Activated CD4-positive, CD25-positive, alpha-beta regulatory T cell treated with anti-CD3 and anti-CD28 coated beads, Interleukin-2, amount 50 U/mL, for 72 hours (primary cell): ENCODE data around the gene SLC35A4.

Experiments
- DNase-seq: peaks from one replicate; pipeline ENCODE4 v3.0.0; 2021

SLC35A4 gene, protein sequence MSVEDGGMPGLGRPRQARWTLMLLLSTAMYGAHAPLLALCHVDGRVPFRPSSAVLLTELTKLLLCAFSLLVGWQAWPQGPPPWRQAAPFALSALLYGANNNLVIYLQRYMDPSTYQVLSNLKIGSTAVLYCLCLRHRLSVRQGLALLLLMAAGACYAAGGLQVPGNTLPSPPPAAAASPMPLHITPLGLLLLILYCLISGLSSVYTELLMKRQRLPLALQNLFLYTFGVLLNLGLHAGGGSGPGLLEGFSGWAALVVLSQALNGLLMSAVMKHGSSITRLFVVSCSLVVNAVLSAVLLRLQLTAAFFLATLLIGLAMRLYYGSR

DNA sequence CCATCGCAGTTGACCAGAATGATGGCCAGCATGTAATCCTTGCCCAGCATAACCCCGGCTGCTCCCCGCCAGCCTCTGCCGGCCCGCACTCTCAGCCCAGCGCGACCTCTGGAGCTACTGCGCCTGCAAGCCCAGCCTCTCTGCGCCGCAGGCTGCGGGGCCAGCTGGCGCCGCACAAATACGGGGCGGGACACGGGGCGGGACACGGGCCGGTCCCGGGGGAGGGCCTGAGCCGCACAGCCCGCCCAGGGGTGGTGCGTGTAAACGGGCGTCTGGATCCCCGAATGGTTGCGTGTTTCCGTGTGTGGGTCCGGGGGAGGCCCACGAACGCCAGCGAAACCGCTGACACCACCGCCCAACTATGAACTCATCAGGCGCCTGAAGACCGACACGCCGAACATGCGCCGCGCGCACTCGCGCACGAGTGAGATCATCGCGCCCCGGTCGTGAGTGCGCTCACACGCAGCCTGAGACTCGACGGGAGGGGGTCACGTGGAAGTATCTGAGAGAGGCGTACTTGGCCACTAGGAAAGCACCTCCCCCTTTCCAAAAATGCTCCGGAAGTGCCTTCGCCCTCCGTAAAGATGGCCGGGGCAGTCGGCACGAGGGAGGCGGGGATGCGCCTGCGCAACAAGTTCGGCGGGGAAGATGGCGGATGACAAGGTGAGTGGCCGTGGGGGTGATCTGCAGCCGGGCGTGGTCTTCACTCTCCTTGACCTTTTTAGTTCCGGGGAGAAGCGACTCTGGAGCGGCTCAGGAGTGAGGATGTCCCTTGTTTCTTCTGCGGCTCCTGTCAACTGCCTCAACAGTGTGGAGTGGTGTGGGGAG, at the start of gene SLC35A4, which contains the start of gene APBB3:
Gene SLC35A4, plus strand, starts transcription at position 633 of the 828 bp plus-strand sequence. CDS start 2,342 bp downstream, outside the sequence.
Gene APBB3, minus strand, starts transcription at position 403 of the 828 bp plus-strand sequence. Its CDS starts 353 bp downstream, at position 50.
- peak; percentile 95 for DNase-seq

DNA sequence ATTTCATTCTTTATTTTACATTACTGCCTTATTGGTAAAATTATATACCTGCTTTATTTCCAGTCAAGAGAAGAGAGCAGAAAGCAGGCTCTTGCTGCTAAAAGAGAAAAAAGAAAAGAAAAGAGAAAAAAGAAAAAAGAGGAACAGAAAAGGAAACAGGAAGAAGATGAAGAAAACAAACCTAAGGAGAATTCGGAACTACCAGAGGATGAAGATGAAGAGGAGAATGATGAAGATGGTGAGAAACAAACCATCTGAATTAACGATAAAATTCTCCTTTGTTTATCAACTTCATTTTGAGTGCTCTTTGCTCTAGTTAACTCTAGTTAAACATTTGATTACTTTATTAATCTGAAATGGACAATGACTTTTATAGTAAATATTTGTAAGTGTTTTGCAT, 40.6 kb upstream of the SLC35A4 start:
- no peak for DNase-seq

DNA sequence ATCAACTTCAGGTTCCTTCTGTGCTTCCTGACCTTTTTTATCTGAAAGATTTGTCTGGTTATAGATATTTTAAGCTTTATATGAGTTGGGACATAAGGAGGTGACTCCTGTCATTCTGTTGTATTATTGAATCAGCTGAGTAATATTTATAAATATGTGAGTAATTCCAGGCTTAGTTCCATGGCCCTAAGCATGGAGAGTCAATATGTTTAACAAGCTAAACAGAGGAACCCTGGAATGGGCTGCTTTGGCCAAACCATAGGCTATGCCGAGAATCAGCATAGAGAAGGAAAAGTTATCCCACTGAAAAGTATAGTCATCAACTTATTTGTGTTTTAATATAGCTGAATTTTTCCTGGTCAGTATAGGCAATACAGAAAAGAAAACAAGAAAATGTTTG, 24.4 kb upstream of the SLC35A4 start:
- no peak for DNase-seq

DNA sequence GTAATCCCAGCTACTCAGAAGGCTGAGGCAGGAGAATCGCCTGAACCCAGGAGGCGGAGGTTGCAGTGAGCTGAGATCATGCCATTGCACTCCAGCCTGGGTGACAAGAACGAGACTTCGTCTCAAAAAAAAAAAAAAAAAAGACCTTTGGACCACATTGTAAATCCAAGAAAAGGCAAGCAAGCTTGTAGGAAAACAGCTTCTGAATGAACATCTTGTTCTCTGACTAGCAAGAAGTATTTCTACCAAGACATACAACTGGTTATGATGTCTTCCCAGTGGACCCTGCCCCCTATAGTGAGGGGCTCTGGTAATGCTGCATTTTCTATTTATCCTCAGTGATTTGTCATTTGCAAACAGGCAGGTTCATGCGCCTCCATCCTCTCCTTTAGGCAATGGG, 21.7 kb upstream of the SLC35A4 start:
- no peak for DNase-seq

DNA sequence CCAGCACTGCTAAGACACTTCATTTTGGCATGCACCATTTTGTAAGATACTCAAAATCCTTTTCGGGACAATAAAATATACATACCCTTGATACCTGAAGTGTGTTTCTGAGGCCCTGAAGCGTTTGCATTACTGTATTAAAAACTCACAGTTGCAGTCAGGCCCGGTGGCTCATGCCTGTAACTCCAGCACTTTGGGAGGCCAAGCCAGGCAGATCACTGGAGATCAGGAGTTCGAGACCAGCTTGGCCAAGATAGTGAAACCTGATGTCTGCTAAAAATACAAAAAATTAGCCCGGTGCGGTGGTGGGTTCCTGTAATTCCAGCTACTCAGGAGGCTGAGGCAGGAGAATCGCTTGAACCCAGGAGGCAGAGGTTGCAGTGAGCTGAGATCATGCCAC, 19.6 kb upstream of the SLC35A4 start:
- DNase-seq = no peak

DNA sequence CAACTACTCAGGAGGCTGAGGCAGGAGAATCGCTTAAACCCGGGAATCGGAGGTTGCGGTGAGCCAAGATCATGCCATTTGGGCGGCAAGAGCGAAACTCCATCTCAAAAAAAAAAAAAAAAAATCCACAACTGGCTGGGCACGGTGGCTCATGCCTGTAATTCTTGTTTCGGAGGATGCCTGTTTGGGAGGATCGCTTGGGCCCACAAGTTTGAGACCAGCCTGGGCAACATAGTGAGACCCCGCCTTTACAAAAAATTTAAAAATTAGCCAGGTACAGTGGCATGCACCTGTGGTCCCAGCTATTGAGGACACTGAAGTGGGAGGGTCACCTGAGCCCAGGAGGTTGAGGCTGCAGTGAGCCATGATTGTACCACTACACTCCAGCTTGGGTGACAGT, 19.0 kb upstream of the SLC35A4 start:
- DNase-seq = no peak

DNA sequence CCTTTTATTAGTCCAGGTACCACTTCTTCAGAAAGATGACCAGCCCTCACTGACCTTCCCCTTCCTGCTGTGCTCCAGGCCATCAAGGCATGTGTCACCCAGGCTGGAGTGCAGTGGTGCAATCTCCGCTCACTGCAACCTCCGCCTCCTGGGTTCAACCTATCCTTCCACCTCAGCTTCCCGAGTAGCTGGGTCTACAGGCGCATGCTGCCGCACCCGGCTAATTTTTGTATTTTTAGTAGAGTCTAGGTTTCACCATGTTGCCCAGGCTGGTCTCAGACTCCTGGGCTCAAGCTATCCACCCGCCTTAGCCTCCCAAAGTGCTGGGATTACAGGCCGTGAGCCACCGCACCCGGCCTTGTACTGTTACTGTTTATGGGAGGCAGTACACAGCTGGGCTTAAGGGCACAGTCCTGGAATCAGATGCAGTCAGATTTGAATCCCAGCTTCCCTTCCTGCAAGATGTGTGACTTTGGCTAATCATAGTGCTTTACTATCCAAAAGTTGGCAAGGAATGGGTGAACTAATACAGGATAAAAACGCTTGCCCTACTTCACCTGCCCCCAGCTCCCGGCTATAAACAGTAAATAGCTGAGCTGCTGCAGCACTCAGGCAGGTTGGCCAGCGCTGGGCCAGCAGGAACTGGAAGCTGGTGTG, 17.6 kb upstream of the SLC35A4 start:
- no peak for DNase-seq

DNA sequence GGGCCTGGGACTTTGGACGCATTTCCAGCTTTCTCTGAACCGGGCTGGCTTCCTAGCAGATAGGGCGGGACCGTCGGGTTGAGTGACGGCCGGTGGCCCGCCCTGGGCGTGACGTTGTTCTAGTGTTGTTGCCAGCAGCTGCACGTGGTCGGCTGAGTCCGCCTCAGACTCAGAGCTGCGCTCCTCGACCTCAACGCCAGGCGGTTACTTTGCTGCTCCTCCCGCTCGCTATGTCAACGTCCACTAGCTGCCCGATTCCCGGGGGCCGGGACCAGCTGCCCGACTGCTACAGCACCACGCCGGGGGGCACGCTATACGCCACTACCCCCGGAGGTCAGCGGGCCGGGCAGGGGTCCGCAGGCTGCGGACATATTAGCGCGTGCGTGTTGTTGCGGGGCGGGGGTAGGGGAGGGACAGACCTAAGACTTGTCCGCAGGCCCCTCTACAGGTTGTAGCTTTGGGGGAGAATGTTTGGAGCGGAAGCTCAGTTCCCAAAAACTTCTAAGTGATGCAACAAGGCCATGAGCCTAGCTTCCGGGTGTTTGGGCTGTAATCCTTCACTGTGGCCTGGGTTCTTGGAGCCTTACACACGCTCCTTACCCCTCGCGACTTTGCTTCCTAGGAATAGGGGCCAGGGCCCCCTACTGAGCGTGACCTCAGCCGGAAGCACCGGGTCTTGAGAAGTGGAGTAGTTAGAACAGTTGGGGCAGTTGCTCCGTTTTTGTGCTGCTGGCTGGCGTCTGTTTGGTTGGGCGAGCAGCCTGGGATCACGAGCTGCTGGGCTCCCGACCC, 16.9 kb upstream of the SLC35A4 start, which contains the start of gene EIF4EBP3:
Gene EIF4EBP3, plus strand, starts transcription at position 155 of the 792 bp plus-strand sequence. Its CDS starts 76 bp downstream, at position 231.
- DNase-seq = peak; percentile 85

DNA sequence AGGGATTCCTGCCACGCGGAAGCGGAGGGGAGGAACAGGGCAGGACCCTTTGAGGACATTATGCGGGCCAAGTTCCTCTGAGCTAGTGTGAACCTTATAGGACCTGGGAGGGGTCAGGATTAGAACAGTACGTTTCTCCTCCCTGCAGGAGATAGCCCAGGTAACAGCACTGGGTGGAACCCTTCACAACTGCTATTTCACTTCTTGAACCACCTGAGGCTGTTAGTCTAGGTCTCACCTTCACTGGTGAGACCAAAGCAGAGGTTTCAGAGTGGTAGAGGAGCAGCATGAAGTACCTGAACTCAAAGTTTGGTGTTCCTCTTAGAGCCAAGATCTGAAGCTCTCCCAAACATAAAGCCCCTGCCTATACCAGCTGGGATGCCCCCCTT, 16.3 kb upstream of the SLC35A4 start:
- DNase-seq = no peak

DNA sequence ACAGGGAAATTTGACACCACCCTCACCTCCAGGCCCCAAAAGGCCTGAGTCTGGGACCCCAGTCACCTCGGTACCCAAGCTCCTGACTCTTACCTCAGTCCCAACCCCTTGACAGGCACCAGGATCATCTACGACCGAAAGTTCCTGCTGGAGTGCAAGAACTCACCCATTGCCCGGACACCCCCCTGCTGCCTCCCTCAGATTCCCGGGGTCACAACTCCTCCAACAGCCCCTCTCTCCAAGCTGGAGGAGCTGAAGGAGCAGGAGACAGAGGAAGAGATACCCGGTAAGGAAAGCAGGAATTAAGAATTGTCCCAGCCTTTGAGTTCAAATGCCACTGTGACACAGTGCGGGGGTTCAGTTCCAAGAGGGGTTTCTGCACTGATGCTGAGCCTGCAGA, 15.8 kb upstream of the SLC35A4 start:
- no peak for DNase-seq

DNA sequence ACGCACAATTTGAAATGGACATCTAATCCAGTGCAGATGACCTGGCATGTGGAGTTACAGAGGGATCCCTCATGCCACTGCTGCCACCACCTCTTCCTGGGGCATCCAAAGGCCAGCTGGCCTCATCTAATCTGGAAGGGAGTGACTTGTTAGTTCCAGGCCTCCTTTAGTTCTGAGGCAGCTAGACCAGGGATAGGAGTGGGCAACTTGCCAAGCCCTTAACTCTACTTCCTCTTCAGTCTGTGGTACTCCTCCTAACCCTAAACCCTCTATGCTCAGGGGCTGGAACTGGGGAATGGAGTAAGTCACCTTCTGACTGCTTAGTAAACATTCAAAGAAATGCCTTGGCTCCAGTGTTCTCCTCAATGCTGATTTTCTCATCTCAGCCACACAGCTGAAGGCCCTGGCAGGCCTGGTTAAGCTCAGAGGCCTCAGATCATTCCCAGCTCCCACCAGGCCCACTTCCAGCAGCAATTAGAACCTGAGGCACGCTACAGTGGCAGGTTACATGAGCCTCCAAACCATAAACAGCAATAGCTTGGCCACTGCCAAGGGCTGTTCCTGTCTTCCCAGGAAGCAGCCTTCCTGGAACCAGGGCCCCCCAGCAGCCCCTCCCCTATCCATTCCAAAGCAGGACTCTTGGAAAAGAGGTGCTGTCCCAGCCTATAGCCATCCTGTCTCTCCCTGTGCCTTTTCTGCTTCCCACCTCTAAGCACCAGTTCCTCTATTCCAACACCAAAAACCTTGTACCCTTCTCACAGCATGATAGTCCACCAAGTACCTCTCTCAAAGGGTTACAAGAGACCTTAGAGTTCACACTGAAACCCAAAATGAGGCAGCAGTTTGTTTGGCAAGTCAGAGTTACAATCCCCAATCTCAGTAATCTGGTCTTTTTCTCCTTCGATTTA, 15.1 kb upstream of the SLC35A4 start:
- no peak for DNase-seq

DNA sequence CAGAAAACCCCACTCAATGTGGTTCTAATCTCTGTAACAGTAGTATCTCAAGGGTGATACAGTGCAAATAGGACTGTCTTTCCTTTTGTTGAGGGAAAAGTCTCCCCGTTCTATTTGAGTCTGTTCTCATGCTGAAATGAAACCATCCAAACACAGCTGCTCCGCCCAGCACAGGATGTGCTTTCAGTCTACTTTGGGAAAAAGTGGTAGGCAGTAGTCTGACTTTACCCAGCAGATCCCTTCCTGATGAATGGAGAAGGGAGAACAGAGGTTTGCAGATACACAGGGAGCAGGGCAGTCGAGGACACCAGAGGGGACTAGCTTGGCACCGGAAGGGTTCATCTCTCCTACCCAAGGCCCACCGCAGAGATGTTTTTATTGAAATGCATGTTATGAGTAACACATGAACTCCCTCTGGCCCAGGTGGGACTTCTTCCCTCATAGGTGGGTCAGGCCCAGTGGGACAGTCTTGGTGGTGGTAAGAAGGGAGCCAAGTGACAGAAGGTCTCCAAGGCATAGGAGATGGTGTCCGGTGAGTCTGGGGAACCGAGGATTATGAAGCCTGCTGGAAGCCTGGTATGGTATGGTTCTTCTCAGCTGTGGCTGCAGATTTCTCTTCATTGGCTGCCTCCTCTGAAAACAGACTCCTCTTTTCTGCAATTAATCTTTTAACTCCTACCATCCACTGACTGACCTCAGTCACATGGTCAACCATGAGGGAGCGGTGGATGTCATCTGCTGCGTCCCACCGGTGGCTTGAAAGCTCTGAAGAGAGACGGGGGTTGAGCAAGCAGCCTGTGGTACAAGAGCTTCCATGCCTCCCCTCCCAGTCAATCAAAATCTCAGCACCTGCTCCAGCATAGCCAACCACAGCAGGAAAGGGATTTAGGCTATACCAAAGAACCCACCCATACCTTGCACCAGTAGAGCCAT, 14.2 kb upstream of the SLC35A4 start:
- DNase-seq = no peak

DNA sequence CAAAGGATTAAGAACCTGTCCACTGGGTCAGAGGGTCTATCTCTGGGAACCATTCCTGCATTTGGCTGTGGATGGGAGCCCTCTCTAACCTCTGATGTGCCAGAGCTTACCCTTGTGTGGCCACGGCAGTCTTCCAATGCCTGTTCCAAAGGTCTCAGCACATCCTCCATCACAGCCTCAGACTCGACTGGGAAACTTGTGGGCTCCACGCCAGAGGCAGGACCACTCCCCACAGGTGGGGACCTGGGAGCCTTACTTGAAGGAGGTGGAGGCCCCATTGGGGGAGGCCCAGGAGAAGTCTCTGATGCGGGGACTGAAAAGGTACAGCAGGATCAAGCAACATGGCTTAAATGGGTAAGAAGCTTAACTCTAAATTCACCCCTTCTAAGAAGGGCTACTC, 12.8 kb upstream of the SLC35A4 start:
- DNase-seq = no peak

DNA sequence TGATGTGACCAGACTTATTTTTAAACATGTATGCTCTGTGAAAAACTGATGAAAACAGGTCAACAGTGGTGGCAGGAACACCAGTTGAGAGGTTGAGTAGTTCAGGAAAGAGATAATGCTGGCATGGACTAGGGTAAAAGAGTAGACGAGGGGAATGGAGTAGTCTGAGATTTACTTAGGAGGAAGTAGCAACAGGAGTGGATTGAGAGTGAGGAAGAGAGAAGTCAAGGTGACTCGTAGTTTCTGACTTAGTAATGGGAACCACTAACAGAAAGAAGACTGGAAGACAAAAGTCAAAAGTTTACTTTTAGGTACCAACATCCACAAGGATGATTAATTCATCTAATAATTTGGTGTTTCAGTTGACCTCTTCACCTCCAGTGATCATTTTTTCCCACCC, 11.0 kb upstream of the SLC35A4 start:
- no peak for DNase-seq

DNA sequence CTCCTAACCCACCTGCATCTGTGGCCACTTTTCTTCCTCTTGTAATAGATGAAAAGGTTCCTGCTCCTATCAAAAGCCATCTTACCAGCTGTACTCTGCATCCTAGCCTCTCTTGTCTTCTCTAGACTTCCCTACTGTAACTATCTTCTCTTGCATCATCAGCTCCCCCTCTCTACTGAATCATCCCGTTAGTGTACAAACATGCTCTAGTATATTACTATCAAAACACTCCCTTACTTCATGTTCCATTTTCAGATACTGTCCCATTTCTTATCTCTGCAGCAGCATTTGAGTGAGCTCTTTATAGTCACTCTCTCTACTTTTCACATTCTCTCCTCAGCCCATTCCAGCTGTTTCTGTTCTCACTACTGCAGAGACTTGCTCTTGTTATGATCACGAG, 10.2 kb upstream of the SLC35A4 start:
- DNase-seq = no peak

DNA sequence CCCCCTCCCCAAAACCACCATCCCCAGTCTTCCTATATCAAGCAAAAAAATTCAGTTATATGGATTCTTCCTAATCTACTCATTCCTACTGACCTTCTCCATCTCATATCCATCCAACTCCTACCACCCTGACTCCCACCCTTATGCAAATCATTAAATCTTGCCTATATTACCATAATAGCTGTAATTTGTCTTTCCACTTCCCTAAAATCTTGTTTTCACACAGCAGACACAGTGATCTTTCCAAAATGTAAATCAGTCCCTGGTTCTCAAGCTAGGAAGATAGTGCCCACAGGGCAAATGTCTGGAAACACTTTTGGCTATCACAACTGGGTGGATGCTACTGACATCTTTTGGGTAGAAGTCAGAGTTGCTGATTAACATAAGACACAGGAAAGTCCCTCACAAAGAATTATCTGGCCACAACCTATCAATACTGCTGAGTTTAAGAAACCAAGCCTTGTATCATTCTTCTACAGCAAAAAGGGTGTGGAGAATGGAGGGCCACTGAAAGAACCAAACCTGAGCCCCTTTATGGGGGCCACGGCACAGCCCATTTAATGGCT, 8.8 kb upstream of the SLC35A4 start:
- no peak for DNase-seq

DNA sequence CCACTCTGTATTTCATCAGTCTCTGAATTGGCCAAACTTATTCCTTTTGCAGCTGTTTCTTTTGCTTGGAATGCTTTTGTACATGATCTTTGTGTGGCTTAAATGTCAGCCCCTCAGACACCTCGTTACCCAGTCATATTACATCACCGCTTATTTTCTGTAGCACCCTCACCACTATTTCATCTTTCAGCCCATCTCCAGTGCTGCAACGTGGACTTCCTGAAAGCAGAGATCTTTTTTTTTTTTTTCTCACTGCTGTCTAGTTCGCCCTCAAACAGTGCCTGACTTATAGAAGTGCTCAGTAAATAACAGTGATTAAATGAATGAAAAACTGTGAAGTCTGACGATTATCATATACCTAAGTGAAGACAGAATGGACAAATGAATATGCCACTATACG, 8.2 kb upstream of the SLC35A4 start:
- no peak for DNase-seq

DNA sequence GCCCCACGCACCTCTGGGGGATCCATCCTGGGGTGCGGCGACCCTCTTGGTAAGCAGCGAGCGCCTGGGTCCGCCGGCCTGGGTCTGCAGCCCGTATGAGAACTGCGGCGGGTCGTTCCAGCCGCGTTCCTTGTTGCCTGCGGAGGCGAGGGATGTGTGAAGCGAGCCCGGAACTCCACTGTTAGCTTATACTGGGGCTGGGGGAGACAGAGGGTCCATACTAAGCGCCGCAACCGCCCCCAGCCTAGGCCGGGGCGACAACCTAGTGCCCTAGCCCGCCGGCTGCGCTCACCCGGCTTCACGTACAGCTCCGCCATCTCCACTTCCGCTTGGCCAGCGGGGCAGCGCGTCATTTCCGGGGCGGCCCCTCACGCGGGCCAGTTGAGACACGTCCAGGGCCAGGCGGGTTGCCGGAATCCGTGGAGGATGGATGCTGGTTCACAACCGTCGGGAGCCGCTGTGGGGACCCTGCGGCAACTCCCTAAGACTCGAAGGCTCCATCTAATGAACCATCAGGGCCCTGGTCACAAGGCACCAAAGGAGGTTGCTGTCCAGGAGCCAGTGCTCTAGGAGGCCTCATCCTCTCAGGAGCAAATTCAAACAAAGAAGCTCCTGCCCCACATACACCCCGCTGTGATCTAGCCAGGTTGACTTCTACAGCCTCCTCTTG, 7.4 kb upstream of the SLC35A4 start, which contains the start of gene SRA1:
Gene SRA1, minus strand, starts transcription at position 338 of the 670 bp plus-strand sequence. Its CDS starts 21 bp downstream, at position 317.
- DNase-seq = peak; percentile 91

DNA sequence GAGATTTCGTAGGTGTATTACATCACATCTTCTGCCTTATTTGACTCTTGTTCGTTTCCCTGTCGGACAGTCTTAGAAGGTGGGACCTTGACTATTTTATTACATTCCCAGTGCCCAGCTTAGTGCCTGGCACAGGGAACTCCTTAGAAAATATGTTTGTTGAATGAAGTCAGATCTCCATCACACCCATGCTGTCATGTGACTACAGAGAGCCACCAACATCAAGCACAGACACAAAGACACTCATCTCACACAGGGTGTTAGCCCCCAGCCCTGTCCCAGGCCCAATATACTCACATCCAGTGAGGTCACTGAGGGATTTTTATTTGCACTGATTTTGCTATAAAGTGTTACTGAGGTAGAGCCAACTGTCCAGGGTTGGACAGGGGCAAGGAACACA, 6.7 kb upstream of the SLC35A4 start:
- no peak for DNase-seq
